RPMI8226 (cell line): ENCODE data around the gene LTBP1.
"Not testable (repeated sequence)": the region's sequence is repeated elsewhere in the genome, so short reads cannot be mapped to it uniquely, and the experiment has no call there.

Experiments used
- DNase-seq: peaks from one replicate; pipeline ENCODE4 v3.0.0-alpha.2; 2015

The LTBP1 gene, protein sequence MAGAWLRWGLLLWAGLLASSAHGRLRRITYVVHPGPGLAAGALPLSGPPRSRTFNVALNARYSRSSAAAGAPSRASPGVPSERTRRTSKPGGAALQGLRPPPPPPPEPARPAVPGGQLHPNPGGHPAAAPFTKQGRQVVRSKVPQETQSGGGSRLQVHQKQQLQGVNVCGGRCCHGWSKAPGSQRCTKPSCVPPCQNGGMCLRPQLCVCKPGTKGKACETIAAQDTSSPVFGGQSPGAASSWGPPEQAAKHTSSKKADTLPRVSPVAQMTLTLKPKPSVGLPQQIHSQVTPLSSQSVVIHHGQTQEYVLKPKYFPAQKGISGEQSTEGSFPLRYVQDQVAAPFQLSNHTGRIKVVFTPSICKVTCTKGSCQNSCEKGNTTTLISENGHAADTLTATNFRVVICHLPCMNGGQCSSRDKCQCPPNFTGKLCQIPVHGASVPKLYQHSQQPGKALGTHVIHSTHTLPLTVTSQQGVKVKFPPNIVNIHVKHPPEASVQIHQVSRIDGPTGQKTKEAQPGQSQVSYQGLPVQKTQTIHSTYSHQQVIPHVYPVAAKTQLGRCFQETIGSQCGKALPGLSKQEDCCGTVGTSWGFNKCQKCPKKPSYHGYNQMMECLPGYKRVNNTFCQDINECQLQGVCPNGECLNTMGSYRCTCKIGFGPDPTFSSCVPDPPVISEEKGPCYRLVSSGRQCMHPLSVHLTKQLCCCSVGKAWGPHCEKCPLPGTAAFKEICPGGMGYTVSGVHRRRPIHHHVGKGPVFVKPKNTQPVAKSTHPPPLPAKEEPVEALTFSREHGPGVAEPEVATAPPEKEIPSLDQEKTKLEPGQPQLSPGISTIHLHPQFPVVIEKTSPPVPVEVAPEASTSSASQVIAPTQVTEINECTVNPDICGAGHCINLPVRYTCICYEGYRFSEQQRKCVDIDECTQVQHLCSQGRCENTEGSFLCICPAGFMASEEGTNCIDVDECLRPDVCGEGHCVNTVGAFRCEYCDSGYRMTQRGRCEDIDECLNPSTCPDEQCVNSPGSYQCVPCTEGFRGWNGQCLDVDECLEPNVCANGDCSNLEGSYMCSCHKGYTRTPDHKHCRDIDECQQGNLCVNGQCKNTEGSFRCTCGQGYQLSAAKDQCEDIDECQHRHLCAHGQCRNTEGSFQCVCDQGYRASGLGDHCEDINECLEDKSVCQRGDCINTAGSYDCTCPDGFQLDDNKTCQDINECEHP (N-terminal part only)

DNA sequence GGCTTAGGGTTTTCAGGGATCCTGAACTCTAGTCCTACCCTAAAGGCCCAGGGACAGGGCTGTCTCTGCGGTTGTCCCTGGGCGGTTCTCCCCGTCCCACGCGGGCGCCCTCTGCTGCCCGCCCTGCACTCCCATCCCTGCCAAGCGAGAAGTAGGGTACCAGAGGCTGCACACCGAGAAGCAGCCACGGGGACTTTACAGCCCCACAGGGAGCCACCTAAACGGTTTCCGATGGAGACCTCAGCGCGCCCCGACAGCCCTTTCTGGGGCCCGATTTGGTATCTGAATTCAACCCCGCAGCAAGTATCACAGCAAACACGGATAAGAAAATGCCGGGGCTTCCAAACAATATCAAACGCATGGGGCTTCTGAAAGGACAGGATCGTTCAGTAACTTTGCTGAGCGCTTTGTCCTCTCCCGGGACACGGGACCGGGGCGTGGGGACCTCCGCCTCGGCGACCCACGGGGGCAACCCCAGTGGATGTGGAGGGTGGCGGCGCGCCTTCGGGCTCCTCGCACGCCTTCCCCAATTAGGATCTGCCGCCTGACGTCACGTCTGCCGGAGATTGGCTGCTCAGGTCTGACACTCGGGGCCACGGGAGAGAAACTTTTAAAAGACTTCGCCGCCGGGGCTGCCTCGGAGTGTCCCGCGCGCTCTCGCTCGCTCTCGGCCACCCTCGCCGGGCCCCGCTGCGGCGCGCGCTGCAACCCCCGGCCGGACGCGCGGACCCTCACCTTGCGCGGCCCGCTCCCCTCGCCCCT lies at the start of gene LTBP1:
LTBP1 (plus strand) TSS at position 640 of the 762 bp plus-strand sequence. CDS start 372 bp downstream, outside the sequence.
- peak; percentile 80 for DNase-seq

DNA sequence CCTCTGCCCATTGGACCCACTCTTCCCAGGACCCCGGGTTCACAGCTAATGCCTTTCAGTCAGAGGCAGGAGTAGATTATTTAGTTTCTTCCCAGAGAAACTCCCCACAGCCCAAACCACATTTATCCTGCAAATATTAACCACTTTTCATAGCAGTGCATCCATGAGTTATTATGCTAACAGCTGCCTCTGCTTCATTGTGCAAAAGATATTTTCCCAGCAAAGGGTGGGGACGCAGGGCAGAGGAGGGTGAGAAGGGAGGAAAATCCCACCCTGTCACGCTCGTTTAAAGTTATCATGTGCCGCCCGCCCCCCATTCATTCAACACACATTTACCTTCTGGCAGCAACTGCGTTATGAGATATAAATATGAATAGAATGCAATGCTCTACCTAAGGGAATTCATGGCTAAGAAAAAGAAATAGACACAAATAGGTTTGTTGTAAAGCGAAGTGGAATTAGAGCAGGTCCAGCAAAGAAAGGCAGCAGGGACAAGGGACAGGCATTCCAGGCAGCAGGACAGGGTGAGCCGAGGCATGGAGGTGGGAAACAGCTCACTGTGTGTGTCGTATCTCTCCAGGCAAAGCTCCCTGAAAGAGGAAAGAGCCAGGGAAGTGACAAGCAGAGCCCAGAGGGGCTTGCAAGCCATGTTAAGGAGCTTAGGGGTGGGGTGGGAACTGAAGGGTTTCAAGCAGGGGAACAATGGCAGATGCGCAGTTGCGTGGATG lies 46.3 kb upstream of the LTBP1 start:
- no peak for DNase-seq

DNA sequence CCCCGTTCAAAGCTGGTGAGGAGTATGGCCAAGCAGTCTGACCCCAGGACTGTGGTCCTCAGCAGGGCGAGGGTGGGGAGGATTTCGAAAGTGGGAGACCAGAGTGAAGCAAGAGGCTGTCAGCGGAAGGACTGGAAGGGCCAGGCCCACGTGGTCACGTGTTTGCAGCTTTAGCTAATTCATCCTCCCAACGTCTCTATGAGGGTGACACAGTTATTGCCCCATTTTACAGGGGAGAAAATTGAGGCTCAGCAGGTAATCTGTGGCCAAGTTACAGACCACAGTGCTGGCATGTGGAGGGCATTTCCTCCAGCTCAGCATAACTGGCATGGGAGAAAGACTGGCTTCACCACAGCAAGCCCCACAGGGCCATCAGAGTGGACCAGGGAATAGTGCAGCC lies 45.4 kb upstream of the LTBP1 start:
- no peak for DNase-seq

DNA sequence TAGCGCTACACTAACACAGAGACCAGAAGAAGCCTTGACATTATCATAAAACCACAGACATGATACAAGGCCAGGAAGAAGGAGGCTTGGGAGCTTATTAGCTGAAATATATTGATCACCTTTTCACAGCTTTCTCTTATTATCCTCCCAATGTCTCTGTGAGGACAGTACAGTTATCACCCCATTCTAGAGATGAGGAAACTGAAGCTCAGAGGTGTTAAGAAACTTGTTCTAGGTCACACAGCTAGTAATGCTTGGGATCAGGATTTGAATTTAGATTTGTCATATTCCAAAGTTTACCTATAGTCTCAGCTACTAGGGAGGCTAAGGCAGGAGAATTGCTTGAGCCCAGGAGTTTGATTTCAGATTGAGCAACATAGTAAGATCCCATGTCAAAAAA lies 44.6 kb upstream of the LTBP1 start:
- DNase-seq: no peak

DNA sequence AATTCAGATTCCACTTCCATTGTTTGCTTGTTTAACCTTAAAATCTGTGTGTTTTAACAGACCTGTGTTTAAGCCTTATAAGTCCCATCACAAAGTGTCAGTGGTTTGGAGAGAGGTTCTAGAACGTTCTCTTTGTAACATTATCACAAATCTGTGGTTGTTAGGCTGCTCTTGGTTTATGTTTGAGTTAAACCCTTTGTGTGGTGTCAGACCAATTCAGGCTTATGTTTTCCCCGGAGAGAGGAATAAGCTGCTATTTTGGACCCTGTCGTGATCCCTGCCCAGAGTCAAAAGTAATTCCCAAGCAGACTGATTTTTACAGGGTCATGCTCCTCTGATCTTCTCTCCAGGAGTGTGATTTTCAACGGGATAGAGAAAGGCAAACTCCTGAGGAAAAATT lies 43.8 kb upstream of the LTBP1 start:
- DNase-seq: no peak

DNA sequence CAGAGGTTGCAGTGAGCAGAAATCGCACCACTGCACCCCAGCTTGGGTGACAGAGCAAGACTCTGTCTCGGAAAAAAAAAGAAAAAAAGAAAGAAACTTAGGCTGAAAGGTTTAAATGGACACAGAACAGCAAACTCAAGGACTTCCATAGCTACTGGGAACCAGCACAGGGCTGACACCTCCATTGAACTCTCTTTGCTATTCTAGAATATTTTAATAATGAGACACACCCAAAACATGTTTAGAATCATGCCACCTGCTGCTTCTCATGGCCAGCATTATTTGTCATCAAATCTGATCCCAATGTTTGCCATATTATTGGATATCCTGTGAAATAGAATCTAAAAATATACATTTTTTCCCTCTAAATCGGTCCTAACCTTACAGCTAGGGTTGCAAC lies 42.7 kb upstream of the LTBP1 start:
- no peak for DNase-seq

DNA sequence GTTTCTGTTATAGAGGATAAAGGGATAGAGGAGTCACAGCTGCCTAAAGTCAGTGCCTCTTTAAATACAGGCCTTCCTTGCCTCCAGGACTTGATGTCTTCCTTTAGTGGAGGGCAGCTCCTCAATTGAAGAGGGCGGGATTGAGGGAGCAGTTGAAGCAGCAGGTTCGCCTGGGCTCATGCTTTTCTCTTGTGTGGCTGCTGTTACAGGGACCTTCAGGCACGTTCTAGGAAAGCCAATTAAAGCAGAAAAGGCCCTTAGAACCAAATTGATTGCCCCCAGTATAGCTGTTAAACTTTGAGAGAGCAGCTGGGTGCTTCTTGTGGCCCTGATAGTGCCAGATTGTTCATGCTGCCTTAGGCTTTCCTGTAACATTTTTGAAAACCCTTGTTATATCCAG lies 42.0 kb upstream of the LTBP1 start:
- no peak for DNase-seq

DNA sequence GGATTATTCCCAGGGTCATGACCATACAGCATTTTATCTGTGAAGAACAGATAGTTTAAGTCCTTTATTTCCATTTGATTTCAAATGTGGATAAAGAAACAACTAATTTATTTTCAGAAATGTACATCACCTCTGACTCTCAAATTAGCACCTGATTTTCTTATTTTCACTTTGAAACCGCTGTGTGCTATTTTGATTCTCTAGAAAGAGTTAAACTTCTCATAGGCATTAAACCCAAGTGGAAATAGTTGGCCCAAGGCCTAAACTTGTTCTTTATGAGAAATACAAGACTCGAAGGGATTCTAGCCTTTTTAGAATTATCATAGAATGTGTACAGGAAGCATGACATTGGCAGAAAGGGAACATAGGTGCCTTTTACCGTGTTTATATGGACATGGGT lies 41.5 kb upstream of the LTBP1 start:
- no peak for DNase-seq

DNA sequence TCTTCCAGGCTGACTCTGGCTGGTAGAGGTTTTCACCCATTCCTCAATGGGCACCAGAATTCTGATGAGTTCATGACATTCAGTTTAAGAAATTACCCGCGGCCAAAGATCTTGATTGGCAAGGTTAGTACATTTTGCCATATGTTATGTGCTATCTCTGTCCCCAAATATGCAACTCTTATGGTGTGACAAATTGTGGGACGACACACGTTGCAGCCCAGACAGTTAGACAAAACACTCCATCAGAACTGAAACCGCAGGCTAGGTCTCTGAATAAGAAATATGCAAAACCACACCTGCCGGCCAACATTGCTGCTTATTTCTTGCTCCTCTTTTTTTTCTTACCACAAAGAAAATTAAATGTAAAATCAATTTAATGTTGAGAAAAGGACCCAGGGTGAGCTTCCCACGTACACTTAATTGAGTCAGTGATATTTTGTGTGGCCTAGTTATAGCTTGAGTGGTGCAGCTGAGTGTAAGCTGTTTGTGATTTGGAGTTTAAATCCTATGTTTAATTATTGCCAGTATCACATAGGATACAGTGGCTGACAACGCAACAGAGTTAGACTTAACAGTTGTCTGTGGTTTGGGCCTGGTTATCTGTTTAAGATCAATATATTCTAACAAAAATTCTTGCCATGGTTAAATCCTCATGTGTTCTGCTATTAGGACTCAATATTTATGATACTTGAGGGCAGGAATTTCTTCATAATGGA lies 35.7 kb upstream of the LTBP1 start:
- peak; percentile 69 for DNase-seq

DNA sequence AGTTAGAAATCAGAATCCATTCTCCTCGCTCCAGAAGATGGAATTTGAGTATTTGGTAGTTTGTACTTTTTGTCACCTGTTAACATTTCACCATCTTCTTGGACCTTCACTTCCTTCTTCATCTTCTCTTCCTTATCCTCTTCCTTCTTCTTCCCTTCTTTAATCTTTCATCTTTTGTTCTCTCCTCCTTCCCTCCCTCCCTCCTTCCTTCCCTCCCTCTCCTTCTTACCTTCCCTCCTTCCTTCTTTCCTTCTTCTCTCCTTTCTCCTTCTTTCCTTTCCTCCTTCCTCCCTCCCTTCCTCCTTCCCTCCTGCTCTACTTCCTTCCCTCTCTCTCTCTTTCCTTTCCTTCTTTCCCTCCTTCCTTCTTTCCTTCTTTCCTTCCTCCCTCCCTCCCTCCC lies 31.1 kb upstream of the LTBP1 start:
- no peak for DNase-seq

DNA sequence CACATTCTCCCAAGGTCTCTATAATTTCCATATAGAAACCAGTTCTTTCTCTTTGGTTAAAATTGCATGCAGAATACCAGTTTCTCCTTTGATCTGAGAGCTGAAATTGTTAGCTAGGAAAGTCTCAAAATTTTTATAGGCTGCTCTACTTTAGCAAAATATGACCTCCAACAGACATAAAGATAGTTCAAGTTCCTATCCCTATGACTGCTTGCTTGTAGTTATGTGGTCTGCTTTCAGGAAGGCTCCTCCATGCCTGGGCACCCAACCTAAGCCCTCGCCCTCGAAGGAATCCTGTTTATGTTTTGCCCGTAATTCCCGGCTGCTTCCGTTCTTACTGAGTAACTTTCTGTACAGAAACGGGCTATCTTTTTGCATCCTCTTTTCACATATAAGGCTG lies 28.0 kb upstream of the LTBP1 start:
- no peak for DNase-seq

DNA sequence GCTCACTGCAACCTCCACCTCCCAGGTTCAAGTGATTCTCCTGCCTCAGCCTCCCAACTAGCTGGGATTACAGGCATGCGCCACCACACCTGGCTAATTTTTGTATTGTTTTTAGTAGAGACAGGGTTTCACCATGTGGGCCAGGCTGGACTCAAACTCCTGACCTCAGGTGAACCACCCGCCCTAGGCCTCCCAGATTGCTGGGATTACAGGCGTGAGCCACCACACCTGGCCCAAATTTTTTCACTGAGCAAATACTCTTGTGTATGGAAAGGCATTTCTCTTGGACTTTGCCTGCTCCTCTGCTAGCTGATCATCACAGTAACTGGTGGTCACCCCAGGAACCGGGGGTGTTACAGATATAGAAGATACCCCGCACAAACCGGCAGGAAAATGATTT lies 26.9 kb upstream of the LTBP1 start:
- not testable (repeated sequence) for DNase-seq

DNA sequence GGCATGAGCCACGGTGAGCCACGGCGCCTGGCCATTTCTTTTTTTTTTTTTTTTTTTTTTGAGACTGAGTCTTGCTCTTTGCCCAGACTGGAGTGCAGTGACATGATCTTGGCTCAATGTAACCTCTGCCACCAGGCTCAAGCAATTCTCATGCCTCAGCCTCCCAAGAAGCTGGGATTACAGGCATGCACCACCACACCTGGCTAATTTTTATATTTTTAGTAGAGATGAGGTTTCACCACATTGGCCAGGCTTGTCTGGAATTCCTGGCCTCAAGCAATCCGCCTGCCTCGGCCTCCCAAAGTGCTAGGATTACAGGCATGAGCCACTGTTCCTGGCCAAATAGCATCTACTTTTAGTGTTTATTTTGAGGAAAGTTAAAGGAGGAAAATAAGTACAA lies 25.3 kb upstream of the LTBP1 start:
- not testable (repeated sequence) for DNase-seq

DNA sequence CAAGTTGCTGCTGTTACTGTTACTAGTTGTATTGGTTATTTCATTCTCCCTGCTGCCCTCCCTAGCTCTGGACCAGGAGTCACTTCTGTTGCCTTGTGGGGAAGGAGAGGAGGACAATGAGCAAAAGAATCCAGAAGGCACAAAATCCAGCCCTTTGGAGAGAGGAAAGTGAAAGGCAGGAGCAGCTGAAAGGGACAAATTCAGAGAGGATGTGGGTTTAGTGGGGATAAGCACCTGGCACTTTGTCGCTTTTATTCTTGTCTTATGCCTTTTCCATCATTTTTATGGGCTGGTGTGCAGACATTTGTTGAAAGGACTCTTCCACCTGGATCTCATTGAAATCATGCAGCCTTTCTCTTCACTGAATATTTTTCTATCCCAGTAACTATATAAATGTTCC lies 24.3 kb upstream of the LTBP1 start:
- DNase-seq: no peak

DNA sequence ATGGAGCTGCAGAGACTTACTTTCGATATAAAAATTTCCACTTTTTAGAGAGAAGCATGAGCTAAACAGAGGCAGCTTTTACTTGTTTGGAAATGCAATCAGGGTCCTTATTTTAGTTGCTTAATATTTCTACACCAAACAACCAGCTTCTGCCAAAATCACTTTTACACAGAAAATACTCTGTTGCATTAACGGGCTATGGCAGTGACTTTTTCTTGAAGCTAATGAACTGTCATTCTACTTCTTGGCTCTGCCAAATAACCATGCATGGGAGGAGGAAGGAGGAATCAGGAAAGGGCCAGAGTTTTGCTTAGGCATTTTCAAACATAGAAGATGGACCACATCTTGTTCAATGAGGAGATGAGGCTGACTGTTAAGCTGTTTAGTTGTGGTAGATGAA lies 23.6 kb upstream of the LTBP1 start:
- no peak for DNase-seq

DNA sequence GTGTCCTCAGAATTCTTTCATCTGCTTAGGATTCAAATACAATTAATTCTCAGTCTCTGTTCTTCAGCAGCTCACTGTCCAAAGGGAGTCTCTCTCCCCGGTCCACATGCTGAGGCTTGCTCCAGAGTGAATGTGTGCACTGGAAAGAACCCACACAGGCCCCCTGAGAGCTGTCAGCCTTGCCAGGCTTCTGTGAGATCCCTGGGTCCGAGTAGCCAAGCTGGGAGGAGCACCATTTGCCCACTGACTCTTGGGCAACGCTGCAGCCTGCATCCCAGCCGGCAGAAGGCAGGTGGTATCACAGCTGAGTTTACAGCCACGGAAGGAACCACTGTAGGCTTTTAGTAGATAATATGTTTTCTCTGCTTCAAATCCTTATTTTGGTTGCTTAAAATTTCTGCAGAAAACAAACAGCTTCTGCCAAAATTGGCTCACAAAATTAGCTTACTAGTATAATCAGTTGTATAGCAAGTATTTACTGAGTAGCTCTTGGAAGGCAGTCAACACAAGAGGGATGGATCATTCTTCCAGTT lies 21.4 kb upstream of the LTBP1 start:
- no peak for DNase-seq

DNA sequence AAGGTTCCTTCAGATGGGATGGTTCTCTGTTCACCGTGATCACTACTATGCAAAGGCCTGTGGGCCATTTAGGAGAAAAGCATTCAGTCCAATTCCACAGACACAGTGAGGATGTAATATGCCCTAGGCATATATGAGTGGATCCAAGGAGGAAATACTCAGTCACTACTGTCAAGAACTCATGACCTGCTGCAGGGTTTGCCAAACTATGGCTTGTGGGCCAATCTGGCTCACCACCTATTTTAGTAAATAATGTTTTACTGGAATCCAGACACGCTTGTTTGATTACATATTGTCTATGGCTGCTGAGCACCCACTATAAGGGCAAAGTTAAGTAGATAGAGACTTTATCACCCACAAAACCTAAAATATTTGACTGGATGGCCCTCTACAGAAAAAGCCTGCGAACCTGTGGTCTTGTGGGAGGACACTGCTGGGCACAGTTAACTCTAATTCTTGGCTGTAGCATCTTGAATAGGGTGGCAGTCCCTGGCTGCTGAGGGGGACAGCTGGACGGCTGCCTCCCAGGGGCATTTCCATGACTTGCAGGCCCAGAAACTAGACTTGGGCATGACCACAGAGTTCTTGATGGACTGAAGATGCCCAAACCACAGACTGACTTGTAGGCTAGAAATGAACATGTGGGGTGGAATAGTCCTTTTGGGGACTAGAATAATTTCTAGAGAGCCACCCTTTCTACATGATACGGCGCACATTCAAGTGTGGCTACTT lies 20.6 kb upstream of the LTBP1 start:
- DNase-seq: no peak

DNA sequence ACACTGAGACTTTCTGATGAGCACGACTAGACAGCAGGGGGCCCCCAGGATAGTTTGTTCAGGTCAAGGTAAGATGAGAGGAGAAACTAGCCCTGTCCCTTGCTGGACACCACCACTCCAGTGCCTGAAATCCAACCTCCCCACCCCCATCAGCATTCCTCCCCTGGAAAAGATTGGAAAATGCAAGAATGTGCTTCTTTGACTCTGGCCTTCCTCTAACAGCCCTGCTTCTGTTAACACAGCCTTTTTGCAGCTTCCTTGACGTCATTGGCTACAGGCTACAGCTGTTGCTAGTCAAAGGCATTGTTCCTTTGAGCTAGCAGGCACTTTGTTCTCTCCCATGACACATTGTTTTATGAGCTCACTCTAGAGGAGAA lies 20.1 kb upstream of the LTBP1 start:
- DNase-seq: peak; percentile 11

DNA sequence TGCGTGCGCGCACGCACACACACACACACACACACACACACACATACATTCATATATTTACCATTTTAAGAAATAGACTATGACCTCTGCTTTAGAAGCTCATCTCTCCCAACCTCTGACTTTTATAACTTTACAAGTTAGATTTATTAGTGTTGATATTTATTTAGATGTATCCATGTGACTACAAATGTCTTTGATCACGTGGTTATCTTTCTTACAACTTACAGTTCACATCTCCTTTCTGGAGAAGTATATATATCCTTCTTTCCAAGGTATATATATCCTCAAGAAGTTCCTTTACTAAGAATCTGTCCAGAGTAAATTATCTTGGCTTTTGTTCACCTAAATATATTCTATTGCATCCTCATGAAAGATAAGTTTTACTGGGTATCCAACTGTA lies 16.3 kb upstream of the LTBP1 start:
- DNase-seq: no peak

DNA sequence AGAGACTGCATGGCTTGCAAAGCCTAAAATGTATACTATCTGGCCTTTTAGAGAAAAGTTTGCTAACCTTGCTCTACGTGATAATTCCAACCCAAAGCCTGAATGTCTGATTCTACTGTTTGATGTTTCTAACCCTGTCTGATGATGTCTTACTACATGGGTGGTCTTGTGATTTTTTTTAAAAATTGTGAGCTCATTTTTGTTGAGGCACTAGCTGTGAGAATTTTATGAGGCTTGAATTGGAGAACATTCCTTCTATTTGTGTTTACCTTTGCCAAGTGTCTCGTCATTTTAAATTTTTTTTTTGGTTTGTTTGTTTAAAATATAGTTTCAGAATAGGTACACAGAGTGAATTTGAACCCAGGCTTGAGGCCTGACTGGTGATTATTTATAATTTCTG lies 15.2 kb upstream of the LTBP1 start:
- DNase-seq: no peak
